HEK293 (cell line): ENCODE data around the gene INTS6.

Experiments
- HOXA7 ChIP-seq: sonication (generic); formaldehyde crosslinking; IDR thresholded peaks from 2 replicates; pipeline ENCODE4 v1.8.1; 2022; ENCODE audit warnings: missing genetic modification reagents, borderline replicate concordance
- YY1 ChIP-seq: fragments of 450-650 bp; formaldehyde crosslinking; IDR thresholded peaks from 2 replicates; pipeline ENCODE4 v1.5.1; 2018; ENCODE audit warnings: missing biosample characterization, missing genetic modification characterization
- ZBTB48 ChIP-seq: fragments of 450-650 bp; formaldehyde crosslinking; IDR thresholded peaks from 2 replicates; pipeline ENCODE4 v1.5.1; 2016; ENCODE audit warnings: missing biosample characterization, missing genetic modification characterization
- ZNF302 ChIP-seq: fragments of 450-650 bp; formaldehyde crosslinking; IDR thresholded peaks from 2 replicates; pipeline ENCODE4 v1.5.1; 2016; ENCODE audit warnings: missing biosample characterization, missing genetic modification characterization, low read depth
- TF ChIP-seq, protein P1 (sequence below): fragments of 450-650 bp; formaldehyde crosslinking; IDR thresholded peaks from 2 replicates; pipeline ENCODE4 v1.5.1; 2016; ENCODE audit warnings: missing biosample characterization, missing genetic modification characterization

DNA sequence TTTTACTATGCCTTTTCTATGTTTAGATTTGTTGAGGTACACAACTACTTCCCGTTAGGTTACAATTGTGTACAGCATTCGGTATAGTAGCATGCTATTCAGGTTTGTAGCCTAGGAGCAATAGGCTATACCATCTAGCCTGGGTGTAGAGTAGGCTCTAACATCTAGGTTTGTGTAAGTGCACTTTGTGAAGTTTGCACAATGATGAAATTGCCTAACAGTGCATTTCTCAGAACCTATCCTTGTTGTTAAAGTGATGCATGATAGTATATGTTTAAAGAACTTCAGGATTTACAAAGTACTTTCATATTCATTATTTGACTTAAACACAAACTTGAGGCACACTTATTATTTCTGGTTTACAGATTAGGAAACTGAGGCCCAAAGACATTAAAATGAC, 124.9 kb downstream of the INTS6 start:
- TF ChIP-seq, protein P1, sequence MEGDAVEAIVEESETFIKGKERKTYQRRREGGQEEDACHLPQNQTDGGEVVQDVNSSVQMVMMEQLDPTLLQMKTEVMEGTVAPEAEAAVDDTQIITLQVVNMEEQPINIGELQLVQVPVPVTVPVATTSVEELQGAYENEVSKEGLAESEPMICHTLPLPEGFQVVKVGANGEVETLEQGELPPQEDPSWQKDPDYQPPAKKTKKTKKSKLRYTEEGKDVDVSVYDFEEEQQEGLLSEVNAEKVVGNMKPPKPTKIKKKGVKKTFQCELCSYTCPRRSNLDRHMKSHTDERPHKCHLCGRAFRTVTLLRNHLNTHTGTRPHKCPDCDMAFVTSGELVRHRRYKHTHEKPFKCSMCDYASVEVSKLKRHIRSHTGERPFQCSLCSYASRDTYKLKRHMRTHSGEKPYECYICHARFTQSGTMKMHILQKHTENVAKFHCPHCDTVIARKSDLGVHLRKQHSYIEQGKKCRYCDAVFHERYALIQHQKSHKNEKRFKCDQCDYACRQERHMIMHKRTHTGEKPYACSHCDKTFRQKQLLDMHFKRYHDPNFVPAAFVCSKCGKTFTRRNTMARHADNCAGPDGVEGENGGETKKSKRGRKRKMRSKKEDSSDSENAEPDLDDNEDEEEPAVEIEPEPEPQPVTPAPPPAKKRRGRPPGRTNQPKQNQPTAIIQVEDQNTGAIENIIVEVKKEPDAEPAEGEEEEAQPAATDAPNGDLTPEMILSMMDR (tag by site-specific recombination), result no peak
- TF ChIP-seq ZNF302 (tag by site-specific recombination) (no peak), HOXA7 (CRISPR knock-in tag) (no peak), ZBTB48 (no peak), YY1 (no peak)
